Smooth muscle cell (in vitro differentiated cells): ENCODE measurements around the gene MACROD2. TPM values are rescaled to one million over a fixed set of nuclear protein-coding genes. Genes with fewer than 3 reads are reported as not detected.
A peak's percentile ranks its signal among the peaks of the same experiment; 100 is the strongest.

Experiments
- DNase-seq: peaks from one replicate; lab custom pipeline; 2025; ENCODE audit not compliant: unreplicated experiment; lab: John Stamatoyannopoulos, UW
- H2AFZ ChIP-seq: fragments of 200-600 bp; sonication (generic); 2 replicates; pipeline ENCODE4 v1.6.0; 2016; ENCODE audit warnings: antibody characterized with exemption, low read depth, mild to moderate bottlenecking
- H3F3A ChIP-seq: fragments of 200-600 bp; sonication (generic); 2 replicates; pipeline ENCODE4 v1.6.0; 2017; ENCODE audit warnings: antibody characterized with exemption, low read depth
- H3K27ac ChIP-seq: fragments of 200-600 bp; sonication (generic); 2 replicates; pipeline ENCODE4 v1.5.1; 2016; ENCODE audit warnings: low read depth, mild to moderate bottlenecking
- H3K27me3 ChIP-seq: fragments of 200-600 bp; sonication (generic); 2 replicates; pipeline ENCODE4 v1.6.1; 2016; ENCODE audit warnings: low read depth, mild to moderate bottlenecking
- H3K36me3 ChIP-seq: fragments of 200-600 bp; sonication (generic); 2 replicates; pipeline ENCODE4 v1.5.1; 2016; ENCODE audit warnings: low read depth
- H3K4me1 ChIP-seq: fragments of 200-600 bp; sonication (generic); 2 replicates; pipeline ENCODE4 v1.5.1; 2016; ENCODE audit warnings: low read depth
- H3K4me2 ChIP-seq: fragments of 200-600 bp; sonication (generic); 2 replicates; pipeline ENCODE4 v1.6.0; 2016; ENCODE audit warnings: mild to moderate bottlenecking
- H3K4me3 ChIP-seq: fragments of 200-600 bp; sonication (generic); 2 replicates; pipeline ENCODE4 v1.5.1; 2016; ENCODE audit warnings: mild to moderate bottlenecking
- H3K79me2 ChIP-seq: fragments of 200-600 bp; sonication (generic); 2 replicates; pipeline ENCODE4 v1.6.0; 2016; ENCODE audit warnings: low read depth, mild to moderate bottlenecking
- H3K9ac ChIP-seq: fragments of 200-600 bp; sonication (generic); 2 replicates; pipeline ENCODE4 v1.6.0; 2016; ENCODE audit warnings: low read depth
- H3K9me3 ChIP-seq: fragments of 200-600 bp; sonication (generic); replicated peaks from 2 replicates; pipeline ENCODE4 v1.5.1; 2016; ENCODE audit warnings: low read depth
- H4K20me1 ChIP-seq: fragments of 200-600 bp; sonication (generic); 2 replicates; pipeline ENCODE4 v1.6.0; 2016; ENCODE audit warnings: low read depth
- WGBS: methylation state at CpG from one replicate; pipeline ENCODE4 v1.1.7; 2016; ENCODE audit warnings: low lambda C conversion rate; 5-methylcytosine and 5-hydroxymethylcytosine counted together
- polyA plus RNA-seq: library from polyadenylated mRNA; unstranded; fragments of >200 nt; fragmentation: Nextera tagmentation; extraction: Ambion mirVana; gene quantifications from 2 replicates; pipeline ENCODE4 v1.2.1, GENCODE V29; 2016
- total RNA-seq: library from RNA; depleted of rRNA; stranded (reverse); fragments of >200 nt; gene quantifications from 2 replicates; pipeline ENCODE4 v1.2.3, GENCODE V29; 2014
- TF ChIP-seq, protein P1 (sequence below): fragments of 200-600 bp; sonication (generic); IDR thresholded peaks from 2 replicates; pipeline ENCODE4 v1.5.1; 2017; ENCODE audit warnings: borderline replicate concordance, mild to moderate bottlenecking, antibody characterized with exemption; ENCODE audit not compliant: insufficient read depth, poor library complexity, severe bottlenecking

The MACROD2 gene
- total and polyA plus RNA-seq, 2 experiments from 2014 or later = 0.04 to 0.32 TPM

DNA sequence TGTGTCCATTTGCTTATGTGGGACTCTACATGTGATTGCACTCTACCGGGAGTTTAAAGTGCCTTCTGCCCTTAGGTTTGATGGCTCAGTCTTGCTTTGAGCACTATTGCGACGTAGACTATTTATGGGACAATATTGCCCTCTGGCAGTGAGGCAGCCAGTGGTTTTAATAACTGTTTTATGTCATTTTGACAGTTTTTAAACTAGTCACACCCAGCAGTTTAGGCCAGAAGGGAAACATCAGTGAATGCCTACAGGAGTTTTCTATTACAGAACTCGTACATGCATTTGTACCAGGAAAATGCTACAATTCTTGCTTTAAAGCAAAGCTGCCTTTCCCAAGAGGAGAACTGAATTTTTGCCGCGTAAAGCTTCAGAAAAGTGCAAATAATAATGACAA is 1764.3 kb downstream of the MACROD2 start:
- Histone ChIP-seq H3K36me3 (no peaks in the 10 kb centered on the region), H3K9ac (no peak overlapping the region), H4K20me1 (no peaks in the 10 kb centered on the region), H3K27ac (no peak overlapping the region), H2AFZ (peak overlapping the region; percentile 59), H3K9me3 (no peaks in the 10 kb centered on the region), H3K4me3 (no peak overlapping the region), H3K4me2 (peak overlapping the region; percentile 60), H3F3A (peaks cover 7% of the 10 kb centered on the region), H3K4me1 (no peaks in the 10 kb centered on the region), H3K79me2 (no peaks in the 10 kb centered on the region), H3K27me3 (no peaks in the 10 kb centered on the region)
- TF ChIP-seq, protein P1, sequence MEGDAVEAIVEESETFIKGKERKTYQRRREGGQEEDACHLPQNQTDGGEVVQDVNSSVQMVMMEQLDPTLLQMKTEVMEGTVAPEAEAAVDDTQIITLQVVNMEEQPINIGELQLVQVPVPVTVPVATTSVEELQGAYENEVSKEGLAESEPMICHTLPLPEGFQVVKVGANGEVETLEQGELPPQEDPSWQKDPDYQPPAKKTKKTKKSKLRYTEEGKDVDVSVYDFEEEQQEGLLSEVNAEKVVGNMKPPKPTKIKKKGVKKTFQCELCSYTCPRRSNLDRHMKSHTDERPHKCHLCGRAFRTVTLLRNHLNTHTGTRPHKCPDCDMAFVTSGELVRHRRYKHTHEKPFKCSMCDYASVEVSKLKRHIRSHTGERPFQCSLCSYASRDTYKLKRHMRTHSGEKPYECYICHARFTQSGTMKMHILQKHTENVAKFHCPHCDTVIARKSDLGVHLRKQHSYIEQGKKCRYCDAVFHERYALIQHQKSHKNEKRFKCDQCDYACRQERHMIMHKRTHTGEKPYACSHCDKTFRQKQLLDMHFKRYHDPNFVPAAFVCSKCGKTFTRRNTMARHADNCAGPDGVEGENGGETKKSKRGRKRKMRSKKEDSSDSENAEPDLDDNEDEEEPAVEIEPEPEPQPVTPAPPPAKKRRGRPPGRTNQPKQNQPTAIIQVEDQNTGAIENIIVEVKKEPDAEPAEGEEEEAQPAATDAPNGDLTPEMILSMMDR = peak; percentile 30
- 30% methylated on average over 6 of the region's 6 CpGs for WGBS
- no peak for DNase-seq

DNA sequence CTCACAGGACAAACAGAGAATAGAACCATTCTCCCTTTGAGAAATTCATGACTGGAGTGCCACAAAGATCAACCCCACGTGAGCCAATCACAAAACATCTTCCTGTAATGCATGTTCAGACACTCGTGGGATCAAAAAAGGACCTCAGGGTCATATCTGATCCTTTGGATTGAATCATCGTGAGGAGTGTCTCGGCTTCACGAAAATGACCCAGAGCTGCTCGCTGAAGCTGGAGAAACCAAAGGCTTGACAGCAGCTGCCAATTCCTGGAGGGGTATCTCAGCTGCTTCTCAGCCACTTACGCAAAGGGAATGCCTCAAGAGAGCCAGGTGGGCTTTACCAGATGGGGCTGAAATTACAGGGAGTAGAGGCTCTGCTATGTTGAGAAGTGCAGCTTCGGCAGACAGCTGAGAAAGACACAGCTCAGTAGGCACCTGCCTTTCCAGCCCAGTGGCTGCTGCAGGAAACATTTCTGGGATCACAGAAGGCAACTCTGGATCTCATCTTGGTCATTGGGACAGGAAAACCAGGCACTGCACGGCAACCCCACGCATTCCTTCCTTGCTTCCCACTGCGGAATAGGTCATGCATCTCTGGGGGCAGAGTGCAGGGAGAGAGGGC is 1764.8 kb downstream of the MACROD2 start:
- no peak overlapping the region for H3K4me3 ChIP-seq
- no peak overlapping the region for H3K9ac ChIP-seq
- DNase-seq = no peak
- H4K20me1 ChIP-seq = no peaks in the 10 kb centered on the region
- 55% methylated on average over 11 of the region's 11 CpGs for WGBS
- H3K79me2 ChIP-seq = no peaks in the 10 kb centered on the region
- H3K4me1 ChIP-seq = no peaks in the 10 kb centered on the region
- peak overlapping the region; percentile 59 for H2AFZ ChIP-seq
- no peaks in the 10 kb centered on the region for H3K36me3 ChIP-seq
- H3F3A ChIP-seq = peaks cover 7% of the 10 kb centered on the region
- TF ChIP-seq, protein P1 = no peak
- no peak overlapping the region for H3K27ac ChIP-seq
- H3K27me3 ChIP-seq = no peaks in the 10 kb centered on the region
- peak overlapping the region; percentile 60 for H3K4me2 ChIP-seq
- no peaks in the 10 kb centered on the region for H3K9me3 ChIP-seq

DNA sequence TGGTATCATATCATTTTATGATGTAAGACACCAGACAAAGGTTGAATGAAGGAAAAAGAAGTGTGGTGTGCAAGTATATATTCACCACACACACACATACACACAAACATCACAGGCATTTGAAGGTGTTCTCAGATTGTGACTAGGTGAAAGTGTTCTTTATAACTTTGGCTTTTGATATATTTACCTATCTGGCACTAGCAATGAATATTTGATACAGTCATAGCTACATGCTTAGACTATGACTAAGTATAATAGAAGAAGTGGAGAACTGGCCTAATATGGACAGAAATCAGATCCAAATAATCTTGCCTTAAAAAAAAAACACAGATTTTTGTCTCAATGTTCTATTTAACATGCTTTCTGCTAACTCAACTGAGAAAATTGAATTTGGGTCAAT is 1768.0 kb downstream of the MACROD2 start:
- no peak for DNase-seq

DNA sequence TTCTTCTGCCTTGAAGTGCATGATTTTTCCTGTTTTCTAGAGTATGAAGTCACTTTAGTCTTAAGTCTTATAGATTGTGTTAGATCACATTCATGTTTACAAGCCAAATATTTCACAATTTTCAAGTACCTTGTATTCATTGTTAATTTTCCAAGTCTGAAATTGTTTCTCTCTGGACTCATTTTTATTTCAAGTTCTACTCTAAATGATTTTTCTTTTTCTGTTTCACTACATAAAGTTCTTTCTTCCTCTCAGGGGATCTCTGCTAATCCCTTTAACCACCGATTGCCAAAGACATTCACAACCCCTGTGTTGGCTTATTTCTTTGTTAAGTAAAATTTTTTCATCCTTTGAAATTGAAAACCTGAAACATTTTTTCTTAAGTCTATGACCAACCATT is 1772.3 kb downstream of the MACROD2 start:
- H3K4me2 ChIP-seq = no peak overlapping the region
- no peaks in the 10 kb centered on the region for H3K27me3 ChIP-seq
- H3K9me3 ChIP-seq = no peaks in the 10 kb centered on the region
- no peak overlapping the region for H3K27ac ChIP-seq
- H4K20me1 ChIP-seq = no peaks in the 10 kb centered on the region
- 42% methylated on average over 1 of the region's 1 CpG for WGBS
- no peak overlapping the region for H3K9ac ChIP-seq
- no peak overlapping the region for H3K4me3 ChIP-seq
- no peaks in the 10 kb centered on the region for H3K79me2 ChIP-seq
- no peaks in the 10 kb centered on the region for H3K36me3 ChIP-seq
- no peak for DNase-seq
- TF ChIP-seq, protein P1 = no peak
- H3K4me1 ChIP-seq = no peaks in the 10 kb centered on the region
- no peaks in the 10 kb centered on the region for H3F3A ChIP-seq
- H2AFZ ChIP-seq = no peak overlapping the region

More for the DNA sequence above, 1768.0 kb downstream of the MACROD2 start:
- H3K4me2 ChIP-seq = no peak overlapping the region
- H4K20me1 ChIP-seq = no peaks in the 10 kb centered on the region
- no peak overlapping the region for H2AFZ ChIP-seq
- no peaks in the 10 kb centered on the region for H3K9me3 ChIP-seq
- H3K4me3 ChIP-seq = no peak overlapping the region
- H3K36me3 ChIP-seq = no peaks in the 10 kb centered on the region
- TF ChIP-seq, protein P1 = no peak
- peaks cover 7% of the 10 kb centered on the region for H3F3A ChIP-seq
- no peak overlapping the region for H3K27ac ChIP-seq
- H3K4me1 ChIP-seq = no peaks in the 10 kb centered on the region
- H3K79me2 ChIP-seq = no peaks in the 10 kb centered on the region
- no peaks in the 10 kb centered on the region for H3K27me3 ChIP-seq
- H3K9ac ChIP-seq = no peak overlapping the region
